GM21737 (cell line): ENCODE data around the gene PLA2G2C.

Experiments
- ATAC-seq: cut with Tn5 transposase; IDR thresholded peaks from one replicate; pipeline ENCODE4 v1.9.1; 2021; ENCODE audit warnings: mild to moderate bottlenecking, moderate library complexity; ENCODE audit not compliant: unreplicated experiment

PLA2G2C gene

GRCh38 chr1:20184997-20185833, 1.1 kb downstream of the PLA2G2C start:
- no peak for ATAC-seq

- no peak for ATAC-seq
Observed at GRCh38 chr1:20184481-20184900, 1.8 kb downstream of the PLA2G2C start.

DNA sequence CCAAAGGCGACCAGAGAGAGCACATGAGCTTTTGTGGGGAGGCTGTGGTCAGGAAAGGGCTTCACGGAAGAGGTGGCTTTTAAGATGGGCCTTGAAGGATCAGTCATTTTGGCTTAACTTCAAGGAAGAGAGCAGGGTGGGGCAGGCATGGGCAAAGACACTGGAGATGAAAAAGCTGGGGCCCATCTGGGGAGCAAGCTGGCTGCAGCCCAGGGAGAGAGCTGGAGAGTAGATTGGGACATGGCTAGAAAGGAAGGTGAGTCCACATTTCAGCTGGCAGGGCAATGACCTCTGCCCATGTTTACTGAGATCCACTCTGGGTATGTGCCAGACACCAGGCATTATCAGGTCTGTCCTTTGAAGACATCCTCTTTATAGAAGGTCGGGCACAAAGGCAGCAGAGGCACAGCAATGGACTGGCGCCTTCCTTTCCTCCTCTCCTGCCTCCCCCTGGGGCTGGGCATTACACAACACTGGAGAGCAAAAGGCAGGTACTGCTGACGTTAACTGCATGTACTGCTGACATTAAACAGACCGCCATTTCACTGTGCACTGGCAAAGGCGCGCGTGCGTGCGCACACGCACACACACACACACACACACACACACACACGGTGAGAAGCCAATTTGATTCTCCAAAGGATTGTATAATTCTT, 2.6 kb downstream of the PLA2G2C start:
- no peak for ATAC-seq

DNA sequence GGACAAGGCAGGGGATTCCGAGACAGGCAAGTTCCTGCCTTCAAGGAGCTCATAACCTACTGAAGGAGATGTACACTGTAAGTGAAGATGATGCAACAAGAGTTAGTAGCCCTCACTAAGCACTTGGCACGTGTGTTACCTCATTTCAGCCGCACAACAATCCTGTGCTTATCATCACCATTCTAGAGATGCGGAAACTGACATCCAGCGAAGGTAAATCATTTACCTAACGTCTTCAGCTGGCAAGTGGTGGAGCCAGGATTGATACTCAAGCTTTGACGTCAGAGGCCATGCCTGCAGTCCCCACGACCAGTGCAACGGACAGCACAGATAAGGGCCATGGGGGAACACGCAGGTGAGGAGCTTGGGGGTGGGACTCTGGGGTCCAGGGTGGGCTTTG, 3.3 kb downstream of the PLA2G2C start:
- ATAC-seq, result no peak

GRCh38 chr1:20182415-20182814, 3.9 kb downstream of the PLA2G2C start:
- ATAC-seq, result no peak

DNA sequence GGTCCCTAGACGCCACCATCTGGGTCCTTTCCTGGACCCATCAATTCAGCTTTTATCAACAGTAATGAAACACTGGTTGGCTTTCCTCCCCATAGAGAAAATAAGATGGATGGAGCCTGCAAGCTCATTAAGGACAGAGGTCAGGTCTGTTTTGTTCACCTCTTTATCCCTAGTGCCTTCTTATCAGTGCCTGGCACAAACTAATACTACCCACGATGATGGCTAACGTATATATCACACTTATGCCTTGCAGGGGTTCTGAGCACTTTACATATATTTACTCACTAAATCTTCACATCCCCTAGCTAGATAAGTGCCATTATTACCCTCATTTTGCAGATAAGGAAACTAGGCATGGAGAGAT, 5.5 kb downstream of the PLA2G2C start:
- ATAC-seq, result no peak

- no peak for ATAC-seq
Observed at GRCh38 chr1:20180129-20180843, 6.0 kb downstream of the PLA2G2C start.

DNA sequence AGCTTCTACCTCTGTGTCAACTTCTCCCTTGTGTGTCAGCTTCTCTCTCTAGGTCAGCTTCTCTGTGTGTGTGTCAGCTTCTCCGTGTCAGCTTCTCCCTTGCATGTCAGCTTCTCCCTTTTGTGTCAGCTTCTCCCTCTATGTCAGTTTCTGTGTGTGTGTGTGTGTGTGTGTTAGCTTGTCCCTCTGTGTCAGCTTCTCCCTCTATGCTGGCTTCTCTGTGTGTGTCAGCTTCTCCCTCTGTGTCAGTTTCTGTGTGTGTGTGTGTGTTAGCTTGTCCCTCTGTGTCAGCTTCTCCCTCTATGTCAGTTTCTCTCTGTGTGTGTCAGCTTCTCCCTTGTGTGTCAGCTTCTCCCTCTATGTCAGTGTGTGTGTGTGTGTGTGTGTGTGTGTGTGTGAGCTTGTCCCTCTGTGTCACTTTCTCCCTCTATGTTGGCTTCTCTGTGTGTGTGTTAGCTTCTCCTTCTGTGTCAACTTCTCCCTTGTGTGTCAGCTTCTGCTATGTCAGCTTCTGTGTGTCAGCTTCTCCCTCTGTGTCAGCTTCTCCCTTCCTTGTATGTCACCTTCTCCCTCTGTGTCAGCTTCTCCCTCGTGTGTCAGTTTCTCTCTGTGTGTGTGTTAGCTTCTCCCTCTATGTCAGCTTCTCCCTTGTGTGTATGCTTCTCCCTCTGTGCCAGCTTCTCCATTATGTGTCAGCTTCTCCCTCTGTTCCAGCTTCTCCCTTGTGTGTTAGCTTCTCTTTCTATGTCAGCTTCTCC, 6.8 kb downstream of the PLA2G2C start:
- no peak for ATAC-seq

- no peak for ATAC-seq
Observed at GRCh38 chr1:20178634-20179370, 7.5 kb downstream of the PLA2G2C start.

DNA sequence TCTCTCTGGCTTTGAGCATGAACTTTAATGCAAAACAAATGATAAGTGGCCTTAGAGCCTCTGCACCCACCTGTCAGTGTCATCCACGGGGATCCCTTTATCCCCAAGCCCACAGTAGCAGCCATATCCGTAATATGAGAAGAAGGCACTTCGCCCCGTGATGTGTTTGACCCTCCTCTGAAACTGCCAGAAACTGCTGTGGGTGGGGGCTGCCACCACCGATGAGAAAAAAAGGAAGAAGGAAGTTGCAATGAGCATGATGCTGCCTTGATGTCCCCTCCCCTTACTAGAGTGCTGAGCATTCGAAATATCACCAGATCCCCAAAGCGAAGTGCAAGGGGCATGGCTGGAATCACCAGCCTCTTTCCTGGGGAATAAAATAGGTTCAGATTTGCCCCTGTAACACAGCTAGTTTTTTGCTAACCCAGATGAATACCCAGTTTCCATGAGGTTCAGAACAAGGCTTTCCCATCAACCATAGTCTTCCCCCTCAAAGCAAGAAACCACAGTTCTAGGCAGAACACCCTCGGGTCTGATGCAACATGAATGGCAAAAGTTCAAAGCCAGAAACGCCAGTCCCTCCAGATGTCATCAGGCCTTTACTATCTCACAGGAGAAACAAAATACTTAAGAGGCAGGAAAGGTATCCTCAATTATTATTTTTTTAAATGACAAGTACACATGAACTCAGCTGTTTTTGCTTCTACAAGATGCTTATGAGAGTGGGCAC, 11.2 kb downstream of the PLA2G2C start:
- ATAC-seq, result no peak

GRCh38 chr1:20172033-20172590, 14.2 kb downstream of the PLA2G2C start:
- no peak for ATAC-seq

DNA sequence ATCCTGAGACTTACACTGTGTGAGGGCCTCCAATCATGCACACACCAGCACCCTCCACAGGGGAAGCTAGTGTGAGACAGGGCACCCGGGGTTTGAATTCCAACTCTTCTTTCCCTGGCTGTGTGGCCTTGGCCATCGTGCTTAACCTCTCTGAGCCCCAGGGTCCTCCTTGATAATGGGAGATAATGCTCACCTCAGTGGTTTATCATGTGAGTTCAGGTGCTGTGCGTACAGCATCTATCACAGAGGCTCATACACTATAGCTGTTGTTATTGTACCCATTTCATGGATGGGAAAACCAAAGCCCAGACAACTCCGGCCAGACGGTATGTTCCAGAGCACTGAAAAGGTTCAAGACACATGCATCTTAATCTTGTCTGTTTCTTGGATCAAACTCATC, 16.4 kb downstream of the PLA2G2C start:
- ATAC-seq, result no peak

- no peak for ATAC-seq
Observed at GRCh38 chr1:20168564-20169491, 17.5 kb downstream of the PLA2G2C start.

DNA sequence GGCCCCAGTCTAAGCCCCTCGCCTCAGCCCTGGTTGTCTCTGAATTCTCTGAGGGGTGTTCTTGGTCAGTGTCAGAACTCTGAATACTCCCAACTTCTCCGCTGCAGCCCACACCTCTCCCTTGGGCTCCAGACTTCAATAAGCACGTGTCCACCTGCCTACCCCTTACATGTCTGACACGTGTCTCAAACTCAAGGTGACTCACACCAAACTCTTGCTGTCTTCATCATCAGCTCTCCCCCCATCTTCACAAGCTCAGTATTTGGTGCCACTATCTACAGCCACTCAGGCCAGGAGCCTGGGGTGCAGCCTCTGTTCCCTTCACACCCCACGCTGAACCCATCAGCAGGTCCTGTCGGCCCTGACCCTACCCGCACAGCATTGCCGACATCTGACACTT, 19.2 kb downstream of the PLA2G2C start:
- ATAC-seq, result no peak

DNA sequence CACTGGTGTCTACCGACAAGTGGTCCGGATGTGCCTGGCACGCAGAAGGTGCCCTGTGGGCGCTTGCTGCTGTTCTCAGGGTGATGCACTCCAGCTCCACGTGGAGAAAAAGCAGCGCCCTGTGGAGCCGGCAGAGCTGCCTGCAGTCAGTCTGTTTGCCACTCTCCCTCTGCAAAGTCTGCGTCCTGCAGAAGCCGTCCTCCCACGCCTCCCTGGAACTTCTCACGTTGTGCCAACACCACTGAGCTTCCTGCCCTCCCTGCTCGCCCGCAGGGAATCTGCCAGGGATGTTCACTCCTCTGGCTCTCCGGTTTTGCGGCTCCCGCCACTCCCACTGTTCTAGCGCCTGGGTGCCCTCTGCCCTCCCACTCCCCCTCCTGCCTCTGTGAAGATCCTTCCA, 20.3 kb downstream of the PLA2G2C start:
- no peak for ATAC-seq

GRCh38 chr1:20165522-20165951, 20.8 kb downstream of the PLA2G2C start:
- no peak for ATAC-seq

- ATAC-seq, result no peak
Observed at GRCh38 chr1:20164694-20165202, 21.6 kb downstream of the PLA2G2C start.

DNA sequence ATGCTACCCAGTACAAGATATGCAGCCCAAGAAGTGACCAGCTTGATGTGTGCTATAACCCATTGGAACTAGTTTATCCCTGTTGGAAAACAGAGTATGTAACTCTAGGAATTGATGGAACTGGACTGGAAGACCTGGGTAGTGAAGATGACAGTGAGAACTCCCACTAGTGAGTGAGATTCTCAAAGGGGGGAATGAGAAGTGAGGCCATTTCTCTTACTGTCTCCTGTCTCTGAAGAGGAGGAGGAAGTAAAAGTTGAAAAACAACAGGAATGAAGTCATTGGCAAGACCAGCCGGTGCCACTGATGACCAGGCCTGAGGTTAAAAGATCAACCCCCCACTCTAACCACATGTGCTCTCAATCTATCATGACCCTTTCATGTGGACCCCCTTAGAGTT, 26.3 kb downstream of the PLA2G2C start:
- no peak for ATAC-seq
